Keratinocyte (primary cell): ENCODE measurements around the gene NHLRC1. TPM values are rescaled to one million over a fixed set of nuclear protein-coding genes. Genes with fewer than 3 reads are reported as not detected.

Experiments used
- DNase-seq: peaks from one replicate; pipeline ENCODE4 v3.0.0-alpha.2; 2011; ENCODE audit warnings: low read depth, missing footprints, low spot score
- FAIRE-seq: peaks from 2 replicates; lab custom pipeline; 2011; peaks lifted over from hg19 to GRCh38; lab: Jason Lieb, UNC
- H2AFZ ChIP-seq: 2 replicates; pipeline ENCODE4 v1.6.0; 2012; ENCODE audit warnings: low read length, control low read depth, inconsistent platforms; ENCODE audit not compliant: control insufficient read depth
- H3K27ac ChIP-seq: 2 replicates; pipeline ENCODE4 v1.5.1; 2011; ENCODE audit warnings: low read length; ENCODE audit not compliant: control insufficient read depth, insufficient read depth
- H3K27me3 ChIP-seq: 3 replicates; pipeline ENCODE4 v1.6.0; 2011; ENCODE audit warnings: low read length; ENCODE audit not compliant: control insufficient read depth, insufficient read depth; ENCODE audit errors: extremely low read depth
- H3K36me3 ChIP-seq, 2 experiments: 2 replicates in 1 of 2; 3 replicates in 1 of 2; pipeline ENCODE4 v1.5.1; 2011; ENCODE audit warnings: low read length in 2 of 2, mild to moderate bottlenecking in 1 of 2; ENCODE audit not compliant: control insufficient read depth in 2 of 2, insufficient read depth in 2 of 2; ENCODE audit errors: extremely low read depth in 1 of 2
- H3K4me1 ChIP-seq: 3 replicates; pipeline ENCODE4 v1.5.1; 2011; ENCODE audit warnings: low read length; ENCODE audit not compliant: control insufficient read depth, insufficient read depth; ENCODE audit errors: extremely low read depth
- H3K4me2 ChIP-seq: 3 replicates; pipeline ENCODE4 v1.6.0; 2011; ENCODE audit warnings: low read depth, low read length; ENCODE audit not compliant: control insufficient read depth, insufficient read depth; ENCODE audit errors: extremely low read depth
- H3K4me3 ChIP-seq, 3 experiments: fragments of 200-600 bp in 1 of 3; sonication (generic) in 1 of 3; 2 replicates in 2 of 3; 3 replicates in 1 of 3; pipeline ENCODE4 v1.5.1; 2011 to 2016; ENCODE audit warnings: low read length in 3 of 3, mild to moderate bottlenecking in 3 of 3, control low read depth in 2 of 3, inconsistent platforms in 1 of 3, low read depth in 1 of 3, mixed read lengths in 1 of 3, mixed run types in 1 of 3, moderate library complexity in 1 of 3; ENCODE audit not compliant: control insufficient read depth in 2 of 3, insufficient read depth in 2 of 3; ENCODE audit errors: extremely low read depth in 1 of 3
- H3K79me2 ChIP-seq: 2 replicates; pipeline ENCODE4 v1.6.0; 2012; ENCODE audit warnings: low read length; ENCODE audit not compliant: control insufficient read depth, insufficient read depth
- H3K9ac ChIP-seq: 3 replicates; pipeline ENCODE4 v1.6.0; 2011; ENCODE audit warnings: low read length; ENCODE audit not compliant: control insufficient read depth, insufficient read depth; ENCODE audit errors: extremely low read depth
- H3K9me1 ChIP-seq: 3 replicates; pipeline ENCODE4 v1.6.0; 2011; ENCODE audit warnings: low read length; ENCODE audit not compliant: control insufficient read depth, insufficient read depth; ENCODE audit errors: extremely low read depth
- H3K9me3 ChIP-seq: 2 replicates; pipeline ENCODE4 v1.5.1; 2012; ENCODE audit warnings: low read depth, low read length; ENCODE audit not compliant: control insufficient read depth
- H4K20me1 ChIP-seq: 3 replicates; pipeline ENCODE4 v1.6.0; 2011; ENCODE audit warnings: low read length; ENCODE audit not compliant: control insufficient read depth, insufficient read depth; ENCODE audit errors: extremely low read depth
- CTCF ChIP-seq, 3 experiments: IDR thresholded peaks in 1 of 3; conservative IDR thresholded peaks in 1 of 3; optimal IDR thresholded peaks in 1 of 3; 2 replicates in 2 of 3; 3 replicates in 1 of 3; pipeline versions ENCODE3 to v1.5.1; 2011; ENCODE audit warnings: low read length in 3 of 3, mild to moderate bottlenecking in 3 of 3, moderate library complexity in 2 of 3, control low read depth in 1 of 3, inconsistent platforms in 1 of 3; ENCODE audit not compliant: insufficient read depth in 2 of 3; ENCODE audit errors: extremely low read depth in 1 of 3
- EZH2 ChIP-seq: IDR thresholded peaks from one replicate; pipeline ENCODE4 v1.6.1; 2012; ENCODE audit warnings: inconsistent platforms, mild to moderate bottlenecking, low read length, moderate library complexity
- dilution Hi-C: fragments of 300-500 bp; cut with MboI; formaldehyde crosslinking; loops from one replicate; pipeline ENCODE4 v1.7.0; 2020; ENCODE audit warnings: low sequenced_read_pairs; ENCODE audit not compliant: extremely low pct_ligation_motif_present
- polyA plus RNA-seq, 5 experiments: library from polyadenylated mRNA; depleted of rRNA in 3 of 5; stranded (reverse) in 3 of 5; stranded (forward) in 1 of 5; unstranded in 1 of 5; fragments of >200 nt; gene quantifications; 1 replicate in 1 of 5; 2 replicates in 3 of 5; 3 replicates in 1 of 5; pipeline versions ENCODE4 v1.2.1 to v1.2.3, GENCODE V29; 2011 to 2012; ENCODE audit warnings: missing spikeins in 2 of 5, low read depth in 1 of 5, low replicate concordance in 1 of 5

Gene NHLRC1
- polyA plus RNA-seq, 1 donor (not counting 4 experiments of a cell fraction or from before 2014, with no cell fraction given), result 1.2 TPM

GRCh38 chr6:18168264-18168663 is 45.8 kb upstream of the NHLRC1 start:
- Histone ChIP-seq H3K4me3 (no peak overlapping the region), H3K27ac (no peak overlapping the region), H3K36me3 (peaks cover 5 to 9% of the 10 kb centered on the region in 2 experiments), H3K9ac (no peak overlapping the region), H2AFZ (no peak overlapping the region), H3K4me1 (no peaks in the 10 kb centered on the region), H4K20me1 (no peaks in the 10 kb centered on the region), H3K79me2 (no peaks in the 10 kb centered on the region), H3K27me3 (no peaks in the 10 kb centered on the region), H3K9me3 (no peaks in the 10 kb centered on the region), H3K4me2 (no peak overlapping the region), H3K9me1 (no peaks in the 10 kb centered on the region)
- no peak for FAIRE-seq
- TF ChIP-seq CTCF (optimal IDR thresholded peaks at IDR 0.05 in 1 of 3, IDR thresholded peaks at IDR 0.05 in 1 of 3, conservative IDR thresholded peaks at IDR 0.05 in 1 of 3; ENCODE audit: extremely low read depth in 1 of 3, insufficient read depth in 2 of 3, low read length in 3 of 3), result no peak
- no peak for TF ChIP-seq EZH2
- dilution Hi-C loops, result no loop called here
- no peak for DNase-seq

DNA sequence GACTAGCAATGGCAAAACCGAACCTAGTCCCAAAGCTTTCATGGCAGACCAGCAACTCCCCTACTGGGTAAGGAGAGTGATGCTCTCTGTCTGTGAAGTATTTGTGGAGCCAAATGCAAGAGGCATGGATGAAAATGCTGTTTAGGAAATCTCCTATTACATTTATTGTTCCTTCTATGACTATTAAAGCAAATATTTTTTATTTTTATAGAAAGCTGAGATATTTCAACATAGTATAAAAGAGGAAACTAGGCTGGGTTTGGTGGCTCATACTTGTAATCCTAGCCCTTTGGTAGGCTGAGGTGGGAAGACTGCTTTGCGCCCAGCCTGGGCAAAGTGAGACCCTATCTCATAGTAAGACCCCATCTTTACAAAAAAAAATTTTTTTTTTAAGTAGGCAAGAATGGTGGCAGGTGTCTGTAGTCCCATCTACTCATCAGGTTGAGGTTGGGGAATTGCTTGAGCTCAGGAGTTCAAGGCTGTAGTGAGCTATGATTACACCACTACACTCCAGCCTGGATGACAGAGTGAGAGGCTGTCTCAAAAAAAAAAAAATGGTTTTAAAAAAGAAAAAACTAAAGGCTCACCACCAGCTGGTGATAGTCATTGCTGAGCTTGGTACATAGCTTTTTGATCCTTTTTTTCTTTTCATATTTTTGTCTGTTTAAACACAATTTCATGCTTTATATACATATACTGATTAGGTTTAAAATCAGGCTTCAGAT is 44.0 kb upstream of the NHLRC1 start:
- no peak for DNase-seq
- TF ChIP-seq CTCF (optimal IDR thresholded peaks at IDR 0.05 in 1 of 3, IDR thresholded peaks at IDR 0.05 in 1 of 3, conservative IDR thresholded peaks at IDR 0.05 in 1 of 3; ENCODE audit: extremely low read depth in 1 of 3, insufficient read depth in 2 of 3, low read length in 3 of 3) (no peak), EZH2 (no peak)
- Histone ChIP-seq H3K36me3 (peaks cover 8 to 11% of the 10 kb centered on the region in 2 experiments), H3K27me3 (no peaks in the 10 kb centered on the region), H2AFZ (no peak overlapping the region), H3K79me2 (no peaks in the 10 kb centered on the region), H3K9me1 (no peaks in the 10 kb centered on the region), H3K4me2 (no peak overlapping the region), H3K9me3 (no peaks in the 10 kb centered on the region), H4K20me1 (no peaks in the 10 kb centered on the region), H3K4me1 (no peaks in the 10 kb centered on the region), H3K4me3 (no peak overlapping the region), H3K27ac (no peak overlapping the region), H3K9ac (no peak overlapping the region)
- dilution Hi-C loops, result no loop called here
- no peak for FAIRE-seq
